ENCODE data around the gene BEND3.
"Not testable (repeated sequence)": the region's sequence is repeated elsewhere in the genome, so short reads cannot be mapped to it uniquely, and the experiment has no call there.

- not testable (repeated sequence) for TF ChIP-seq ZFP3 (CRISPR knock-in tag; IDR thresholded peaks at IDR 0.05); RARB (CRISPR knock-in tag; IDR thresholded peaks at IDR 0.05); TOX (CRISPR knock-in tag; IDR thresholded peaks at IDR 0.05; ENCODE audit: borderline replicate concordance); PATZ1 (CRISPR knock-in tag; IDR thresholded peaks at IDR 0.05; ENCODE audit: borderline replicate concordance); ARNTL (CRISPR knock-in tag; IDR thresholded peaks at IDR 0.05; ENCODE audit: borderline replicate concordance, low read depth)
- TF ChIP-seq, protein P1, sequence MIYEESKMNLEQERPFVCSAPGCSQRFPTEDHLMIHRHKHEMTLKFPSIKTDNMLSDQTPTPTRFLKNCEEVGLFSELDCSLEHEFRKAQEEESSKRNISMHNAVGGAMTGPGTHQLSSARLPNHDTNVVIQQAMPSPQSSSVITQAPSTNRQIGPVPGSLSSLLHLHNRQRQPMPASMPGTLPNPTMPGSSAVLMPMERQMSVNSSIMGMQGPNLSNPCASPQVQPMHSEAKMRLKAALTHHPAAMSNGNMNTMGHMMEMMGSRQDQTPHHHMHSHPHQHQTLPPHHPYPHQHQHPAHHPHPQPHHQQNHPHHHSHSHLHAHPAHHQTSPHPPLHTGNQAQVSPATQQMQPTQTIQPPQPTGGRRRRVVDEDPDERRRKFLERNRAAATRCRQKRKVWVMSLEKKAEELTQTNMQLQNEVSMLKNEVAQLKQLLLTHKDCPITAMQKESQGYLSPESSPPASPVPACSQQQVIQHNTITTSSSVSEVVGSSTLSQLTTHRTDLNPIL (CRISPR knock-in tag; IDR thresholded peaks at IDR 0.05; ENCODE audit: low read depth) = not testable (repeated sequence)
- TF ChIP-seq, protein P2, sequence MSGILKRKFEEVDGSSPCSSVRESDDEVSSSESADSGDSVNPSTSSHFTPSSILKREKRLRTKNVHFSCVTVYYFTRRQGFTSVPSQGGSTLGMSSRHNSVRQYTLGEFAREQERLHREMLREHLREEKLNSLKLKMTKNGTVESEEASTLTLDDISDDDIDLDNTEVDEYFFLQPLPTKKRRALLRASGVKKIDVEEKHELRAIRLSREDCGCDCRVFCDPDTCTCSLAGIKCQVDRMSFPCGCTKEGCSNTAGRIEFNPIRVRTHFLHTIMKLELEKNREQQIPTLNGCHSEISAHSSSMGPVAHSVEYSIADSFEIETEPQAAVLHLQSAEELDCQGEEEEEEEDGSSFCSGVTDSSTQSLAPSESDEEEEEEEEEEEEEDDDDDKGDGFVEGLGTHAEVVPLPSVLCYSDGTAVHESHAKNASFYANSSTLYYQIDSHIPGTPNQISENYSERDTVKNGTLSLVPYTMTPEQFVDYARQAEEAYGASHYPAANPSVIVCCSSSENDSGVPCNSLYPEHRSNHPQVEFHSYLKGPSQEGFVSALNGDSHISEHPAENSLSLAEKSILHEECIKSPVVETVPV (CRISPR knock-in tag; IDR thresholded peaks at IDR 0.05) = not testable (repeated sequence)
These were observed 21.0 kb upstream of the BEND3 start for GRCh38 chr6:107136324-107136723.

Data from SK-N-SH treated with all-trans-retinoic acid at 6 μM for 48 hours (cell line).